GM19043 (cell line): ENCODE results near the gene ALAS1.

Source experiments
- ATAC-seq: cut with Tn5 transposase; IDR thresholded peaks from one replicate; pipeline ENCODE4 v1.9.1; 2021; ENCODE audit warnings: low read depth; ENCODE audit not compliant: unreplicated experiment

The ALAS1 gene

DNA sequence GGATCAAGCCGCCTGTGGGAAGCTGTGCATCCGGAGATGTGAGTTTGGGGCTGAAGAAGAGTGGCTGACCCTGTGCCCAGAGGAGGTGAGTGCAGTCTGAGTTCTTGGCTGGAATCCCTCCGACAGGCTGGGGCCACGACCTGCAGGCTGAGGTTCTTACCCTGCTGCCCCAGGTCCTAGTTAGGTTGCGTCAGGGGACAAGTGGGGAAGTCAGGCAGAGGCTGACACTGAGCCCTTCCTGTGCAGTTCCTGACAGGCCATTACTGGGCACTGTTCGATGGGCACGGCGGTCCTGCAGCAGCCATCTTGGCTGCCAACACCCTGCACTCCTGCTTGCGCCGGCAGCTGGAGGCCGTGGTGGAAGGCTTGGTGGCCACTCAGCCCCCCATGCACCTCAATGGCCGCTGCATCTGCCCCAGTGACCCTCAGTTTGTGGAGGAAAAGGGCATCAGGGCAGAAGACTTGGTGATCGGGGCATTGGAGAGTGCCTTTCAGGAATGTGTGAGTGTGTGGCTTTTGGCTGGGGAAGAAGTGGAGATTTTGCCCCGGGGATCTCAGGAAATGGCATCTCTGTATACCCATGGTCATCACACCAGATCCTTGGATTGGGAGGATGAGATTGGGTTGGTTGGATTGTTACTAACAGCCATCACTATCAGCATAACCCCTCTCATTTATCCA lies 48.9 kb downstream of the ALAS1 start:
- no peak for ATAC-seq

DNA sequence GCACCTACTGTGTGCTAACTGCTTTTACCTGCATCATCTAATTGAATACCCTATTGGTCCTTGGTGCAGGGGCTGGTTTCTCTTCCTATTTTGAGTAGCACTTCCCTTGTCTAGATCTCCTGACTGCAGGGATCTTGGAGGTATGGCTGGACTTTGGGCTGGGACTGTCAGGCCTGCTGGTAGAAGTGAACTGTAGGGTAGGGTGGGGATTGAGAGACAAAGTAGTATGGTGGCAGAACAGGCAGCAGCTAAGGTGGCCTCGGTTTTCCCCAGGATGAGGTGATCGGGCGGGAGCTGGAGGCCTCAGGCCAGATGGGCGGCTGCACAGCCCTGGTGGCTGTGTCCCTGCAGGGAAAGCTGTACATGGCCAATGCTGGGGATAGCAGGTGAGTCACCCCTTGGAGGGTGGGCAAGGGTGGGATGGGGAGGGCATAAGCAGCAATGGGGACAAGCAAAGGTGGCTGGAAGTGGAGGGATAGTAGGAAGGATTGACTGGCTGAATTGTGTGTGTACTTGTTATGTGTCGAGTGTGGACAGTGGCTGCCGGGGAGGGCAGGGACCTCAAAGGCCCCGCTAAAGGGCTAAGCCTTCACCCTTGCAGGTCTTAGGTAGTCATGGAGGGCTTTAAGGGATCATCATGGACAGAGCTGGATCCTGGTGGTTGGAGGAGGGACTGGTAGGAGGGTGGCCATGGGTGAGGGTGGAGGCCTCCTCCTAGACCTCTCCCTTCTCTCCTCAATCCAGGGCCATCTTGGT lies 49.6 kb downstream of the ALAS1 start:
- ATAC-seq, result no peak

DNA sequence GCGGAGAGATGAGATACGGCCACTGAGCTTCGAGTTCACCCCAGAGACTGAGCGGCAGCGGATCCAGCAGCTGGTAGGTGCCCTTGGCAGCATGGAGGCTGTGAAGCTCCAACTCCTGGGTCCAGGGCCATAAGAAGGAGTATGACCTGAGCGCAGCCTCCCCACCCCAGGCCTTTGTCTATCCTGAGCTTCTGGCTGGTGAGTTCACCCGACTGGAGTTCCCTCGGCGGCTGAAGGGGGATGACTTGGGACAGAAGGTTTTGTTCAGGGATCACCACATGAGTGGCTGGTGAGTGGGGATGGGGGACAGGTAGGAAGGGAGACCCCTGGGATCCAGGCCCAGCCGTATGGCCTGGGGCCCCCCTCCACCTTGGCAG lies 50.2 kb downstream of the ALAS1 start:
- ATAC-seq, result no peak

DNA sequence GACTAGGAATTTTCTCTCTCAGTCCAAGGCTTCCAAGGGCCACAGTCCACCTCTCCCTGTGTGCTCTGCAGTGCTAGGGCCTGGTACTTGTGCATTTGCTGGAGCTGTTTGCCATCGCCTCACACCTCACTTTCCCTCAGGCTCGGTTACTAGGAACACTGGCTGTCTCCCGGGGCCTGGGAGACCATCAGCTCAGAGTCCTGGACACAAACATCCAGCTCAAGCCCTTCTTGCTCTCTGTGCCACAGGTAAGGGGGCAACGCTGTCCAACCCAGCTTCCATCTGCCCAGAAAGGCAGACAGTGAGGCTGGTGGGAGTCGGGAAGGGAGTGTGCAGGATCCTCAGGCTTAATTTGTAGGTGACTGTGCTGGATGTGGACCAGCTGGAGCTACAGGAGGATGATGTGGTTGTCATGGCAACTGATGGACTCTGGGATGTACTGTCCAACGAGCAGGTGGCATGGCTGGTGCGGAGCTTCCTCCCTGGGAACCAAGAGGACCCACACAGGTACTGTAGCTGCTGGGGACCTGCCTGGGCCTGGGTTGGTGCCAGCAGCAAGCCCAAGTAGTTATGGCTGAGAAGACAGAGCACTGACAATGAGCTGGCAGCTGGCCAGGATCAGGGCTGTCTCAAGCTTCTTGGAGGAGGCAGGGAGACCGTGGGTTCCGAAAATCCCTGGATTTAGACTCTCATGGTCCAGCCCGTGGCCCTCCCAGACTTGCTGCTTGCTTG lies 51.0 kb downstream of the ALAS1 start:
- ATAC-seq, result no peak

DNA sequence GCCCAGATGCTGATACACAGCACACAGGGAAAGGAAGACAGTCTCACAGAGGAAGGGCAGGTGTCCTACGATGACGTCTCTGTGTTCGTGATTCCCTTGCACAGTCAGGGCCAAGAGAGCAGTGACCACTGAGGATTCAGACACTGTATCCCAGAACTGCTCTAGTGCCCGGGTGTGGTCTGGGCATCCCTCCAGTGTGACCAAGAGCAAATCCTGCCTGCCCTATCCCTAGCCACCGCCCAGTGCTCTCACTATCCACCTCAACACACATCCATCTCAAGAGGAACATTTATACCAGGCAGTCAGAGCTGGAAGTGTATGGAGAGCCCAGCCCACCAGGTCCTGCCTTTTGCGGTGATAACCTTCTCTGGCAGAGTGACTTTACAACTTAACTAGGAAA lies 51.7 kb downstream of the ALAS1 start:
- no peak for ATAC-seq

DNA sequence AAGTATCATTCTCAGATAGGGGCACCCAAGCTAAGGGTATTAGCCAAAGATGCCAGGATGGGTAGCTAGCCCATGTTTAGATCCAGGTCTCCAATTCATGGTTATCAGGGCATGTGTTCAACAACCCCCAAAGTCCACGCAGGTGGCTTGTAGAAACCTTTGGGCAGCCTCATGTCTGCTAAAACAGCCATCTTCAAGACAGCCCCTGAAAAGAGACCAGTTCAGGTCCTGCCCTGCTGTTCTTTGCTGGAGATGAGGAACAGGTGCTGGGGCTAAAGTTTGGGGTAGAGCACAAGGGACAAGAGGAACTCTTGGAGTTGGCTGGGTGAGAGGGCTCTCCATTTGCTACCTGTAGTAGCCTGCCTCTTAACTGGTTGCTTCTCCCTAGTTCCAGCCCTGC lies 52.2 kb downstream of the ALAS1 start:
- no peak for ATAC-seq

DNA sequence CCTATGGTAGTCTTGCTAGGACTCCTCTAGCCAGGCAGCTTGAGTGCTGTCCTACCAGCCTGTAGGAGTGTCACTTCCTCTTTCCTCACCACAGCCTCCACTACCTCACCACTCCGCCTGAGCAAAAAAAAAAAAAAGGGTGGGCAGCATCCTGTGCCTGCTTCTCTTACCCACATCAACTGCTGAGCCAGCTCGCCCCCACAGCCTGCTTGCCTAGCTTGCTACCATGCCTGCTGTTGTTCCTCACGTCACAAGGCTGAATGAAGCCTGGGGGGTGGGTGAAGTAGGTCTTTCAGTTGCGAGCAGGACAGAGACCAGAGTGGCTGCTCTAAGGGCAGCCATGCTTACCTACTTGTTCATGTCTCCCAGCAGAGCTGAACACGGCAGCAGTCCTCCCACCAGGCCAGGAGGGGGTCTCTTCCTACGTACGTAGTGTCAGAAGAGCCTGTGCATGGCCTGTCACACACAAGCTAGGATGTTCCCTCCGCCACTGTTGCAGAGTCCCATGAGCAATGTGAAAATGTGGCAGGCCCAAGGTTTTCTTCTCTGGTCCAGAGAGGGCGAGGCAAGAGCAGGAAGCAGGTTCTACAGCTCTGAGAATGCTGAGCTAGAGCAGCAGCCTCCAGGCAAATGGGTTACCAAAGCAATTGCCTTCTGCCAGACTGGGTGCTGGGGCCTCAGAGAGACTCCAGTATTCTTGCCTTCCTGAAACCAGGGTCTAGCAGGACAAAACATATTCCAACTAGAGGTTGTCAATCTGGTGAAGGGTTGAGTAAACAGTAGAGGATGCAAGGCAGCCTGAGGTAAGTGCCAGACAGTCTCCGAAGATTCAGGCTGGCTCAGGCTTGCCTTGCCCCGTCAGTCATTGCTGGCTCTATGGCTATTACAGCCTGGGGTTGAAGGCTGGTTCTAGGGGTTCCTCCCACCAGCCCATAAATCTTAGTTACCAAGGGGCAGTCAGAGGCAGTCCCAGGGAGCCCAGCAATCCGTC lies 55.6 kb downstream of the ALAS1 start:
- peak; percentile 96 for ATAC-seq

DNA sequence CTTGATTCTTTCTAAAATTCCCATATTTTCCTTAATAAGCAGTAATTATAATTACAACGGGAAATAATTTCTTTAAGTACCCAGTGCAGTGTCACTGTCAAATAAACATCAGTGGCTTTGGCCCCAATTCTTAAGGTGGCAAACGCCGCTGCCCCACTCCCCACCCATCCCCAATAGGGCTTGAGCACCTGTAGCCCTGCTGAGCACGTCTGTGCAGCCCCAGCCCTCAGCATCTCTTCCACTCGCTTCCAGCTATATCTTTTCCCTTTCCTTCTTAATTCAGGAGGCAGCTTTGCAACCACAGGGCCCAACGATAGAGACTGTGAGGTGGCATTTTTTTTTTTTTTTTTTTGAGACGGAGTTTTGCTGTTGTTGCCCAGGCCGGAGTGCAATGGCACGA lies 56.6 kb downstream of the ALAS1 start:
- ATAC-seq, result no peak

DNA sequence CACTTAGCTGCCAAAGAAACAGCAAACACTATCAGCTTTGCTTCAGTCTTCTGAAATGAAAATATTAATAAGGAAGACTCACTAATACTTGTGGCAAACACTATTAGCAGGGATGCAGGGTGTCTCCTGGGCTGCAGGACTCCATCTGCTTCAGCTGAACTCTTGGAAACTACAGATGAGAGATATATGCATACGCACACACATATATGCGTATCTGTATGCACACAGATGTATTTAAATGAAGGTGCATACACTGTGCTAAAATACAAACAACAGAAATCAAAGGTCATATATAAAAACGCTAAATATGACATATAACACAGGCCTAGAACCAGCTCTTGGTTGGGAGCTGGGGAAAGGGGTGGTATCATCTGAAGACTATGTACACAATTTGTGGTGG lies 58.2 kb downstream of the ALAS1 start:
- no peak for ATAC-seq

DNA sequence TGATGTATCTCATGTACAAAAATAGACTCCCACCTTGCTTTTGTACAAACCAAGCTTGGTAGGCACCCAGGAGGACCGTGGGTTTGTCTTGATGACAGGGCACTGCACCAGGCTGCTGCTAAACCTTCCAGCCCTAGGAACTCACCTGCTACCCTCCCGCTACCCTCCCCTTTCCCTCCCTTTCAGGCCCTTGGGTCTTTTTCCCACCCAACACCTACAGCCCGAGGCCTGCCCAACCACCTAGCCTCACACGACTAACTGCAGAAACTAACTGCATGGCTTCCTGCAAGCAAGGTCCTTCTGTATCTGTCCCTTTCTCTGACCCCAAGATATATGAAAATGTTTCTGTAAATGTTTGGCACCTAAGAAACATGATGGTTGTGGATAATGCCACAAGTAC lies 58.7 kb downstream of the ALAS1 start:
- ATAC-seq, result no peak

DNA sequence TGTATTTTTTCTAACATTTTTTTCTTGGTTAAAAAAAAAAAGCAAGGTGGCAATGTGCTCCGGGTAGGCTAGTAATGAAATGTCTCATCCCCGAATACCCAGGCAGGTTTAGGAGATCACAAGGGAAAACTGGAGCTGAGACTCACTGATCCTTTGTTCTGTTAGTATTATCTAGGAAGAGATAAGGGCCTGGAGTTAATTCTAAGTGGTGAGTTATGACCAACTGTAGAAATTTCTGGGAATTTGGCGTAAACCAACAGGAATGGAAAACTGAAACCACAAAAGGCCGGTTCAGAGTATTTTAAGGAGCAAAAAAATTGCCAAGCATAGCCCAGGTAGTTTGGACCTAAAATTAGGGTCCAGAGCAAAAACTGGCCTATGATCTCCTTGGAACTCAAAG lies 60.0 kb downstream of the ALAS1 start:
- no peak for ATAC-seq

DNA sequence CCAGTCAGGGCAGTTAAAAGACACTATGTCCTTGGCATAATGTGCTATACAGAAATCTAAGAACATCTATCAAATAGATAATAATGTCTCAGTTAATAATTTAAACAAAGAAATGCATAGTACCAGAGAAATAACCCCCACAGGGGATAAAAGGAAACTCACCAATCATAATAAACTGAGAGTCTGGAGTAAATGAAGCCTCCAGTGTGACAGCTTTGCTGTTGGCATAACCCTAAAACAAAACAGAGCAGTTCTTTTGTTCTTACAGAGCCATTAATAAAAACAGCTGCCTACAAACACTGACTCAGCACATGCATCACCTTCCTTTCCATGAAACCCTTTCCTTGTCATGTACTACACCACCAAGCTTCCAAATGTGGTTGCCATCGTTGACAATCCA lies 61.1 kb downstream of the ALAS1 start:
- no peak for ATAC-seq

DNA sequence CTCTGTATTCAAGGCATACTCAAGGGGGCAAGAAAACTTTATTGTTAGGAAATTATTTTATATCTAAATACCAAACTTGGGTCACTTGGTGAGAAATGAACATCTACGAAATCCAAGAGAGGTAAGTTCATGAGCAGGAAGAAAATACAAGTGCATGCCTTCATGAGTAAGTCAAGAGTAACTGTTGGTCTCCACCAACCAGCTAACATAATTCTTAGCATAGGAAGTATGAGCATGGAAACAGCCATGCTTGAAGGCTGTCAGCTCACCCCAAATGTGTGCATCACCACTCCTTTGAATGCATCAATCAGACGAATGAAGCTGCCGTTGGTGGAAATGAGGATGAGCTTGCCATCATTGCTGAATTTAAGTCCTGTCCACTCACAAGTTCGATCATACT lies 61.5 kb downstream of the ALAS1 start:
- ATAC-seq, result no peak

DNA sequence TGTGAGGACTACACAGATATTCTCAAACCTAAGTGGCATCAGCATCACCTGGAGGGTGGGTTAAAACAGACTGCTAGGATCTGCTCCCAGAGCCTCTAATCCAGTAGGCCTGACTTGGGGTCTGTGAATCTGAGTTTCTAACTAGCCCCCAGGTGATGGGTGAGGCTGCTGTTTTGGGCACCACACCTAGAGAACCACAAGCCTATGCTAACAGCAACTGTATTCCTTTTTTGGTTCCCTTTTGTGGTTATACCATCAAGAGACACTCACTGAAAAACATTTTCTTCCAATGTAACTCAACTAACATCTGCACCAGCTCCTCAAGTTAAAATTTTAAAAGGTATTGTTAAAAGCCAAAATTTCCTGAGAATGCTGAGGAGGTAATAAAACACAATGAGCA lies 64.5 kb downstream of the ALAS1 start:
- ATAC-seq, result no peak
